ENCODE results near the gene FBLN7.

The FBLN7 gene

DNA sequence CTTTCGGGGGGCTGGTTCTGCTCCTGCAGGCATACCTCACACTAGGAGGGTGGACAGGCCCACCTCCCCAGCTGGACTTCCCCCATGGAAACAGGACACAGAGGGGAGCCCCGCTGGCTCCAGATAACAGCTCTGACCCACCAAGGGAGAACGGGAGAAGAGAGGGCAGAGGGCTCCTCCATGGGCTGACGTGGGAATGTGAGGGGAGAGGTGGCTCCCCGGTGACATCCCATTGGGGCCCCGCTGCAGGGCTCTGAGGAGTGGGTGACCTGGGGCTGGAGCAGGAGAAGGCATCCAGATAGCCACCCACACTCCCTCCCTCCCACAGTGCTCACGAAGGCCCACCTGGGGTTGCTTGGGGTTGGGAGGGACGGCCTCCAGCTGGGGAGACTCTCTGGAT, 45.9 kb downstream of the FBLN7 start:
- Histone ChIP-seq H3K4me1 (ENCODE audit: control insufficient read depth, insufficient read depth, low read length) (peaks cover 2% of the 10 kb centered on the region; the same call in 1 of the 2 replicates), H3K4me3 (ENCODE audit: low read length) (no peak overlapping the region), H3K36me3 (ENCODE audit: control insufficient read depth, insufficient read depth, low read length) (no peaks in the 10 kb centered on the region), H3K9me3 (ENCODE audit: control insufficient read depth, insufficient read depth, low read length) (no peaks in the 10 kb centered on the region), H3K27me3 (ENCODE audit: control insufficient read depth, insufficient read depth, low read length) (peaks cover 4% of the 10 kb centered on the region; the same call in 1 of the 2 replicates), H3K27ac (ENCODE audit: low read length) (no peak overlapping the region)
- WGBS (ENCODE audit: insufficient coverage, insufficient read length), result no CpG with 5 or more reads among the region's 8 CpGs
- no peak for DNase-seq (ENCODE audit: low read depth, low spot score)

DNA sequence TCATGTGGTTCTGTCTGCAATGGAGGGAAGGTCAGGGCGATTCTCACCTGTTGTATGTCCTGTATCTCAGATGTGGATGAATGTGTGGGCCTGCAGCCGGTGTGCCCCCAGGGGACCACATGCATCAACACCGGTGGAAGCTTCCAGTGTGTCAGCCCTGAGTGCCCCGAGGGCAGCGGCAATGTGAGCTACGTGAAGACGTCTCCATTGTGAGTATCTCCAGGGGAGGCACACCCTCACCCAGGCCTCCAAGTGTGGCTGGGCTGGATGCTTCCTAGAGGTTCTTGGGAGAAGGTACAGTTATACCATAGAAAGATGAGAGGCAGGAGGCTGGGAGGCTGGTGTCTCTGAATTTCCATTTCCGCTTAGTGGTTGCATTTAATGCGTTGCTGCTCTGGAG, 46.9 kb downstream of the FBLN7 start:
- peaks cover 2% of the 10 kb centered on the region; the same call in 1 of the 2 replicates for H3K4me1 ChIP-seq (ENCODE audit: control insufficient read depth, insufficient read depth, low read length)
- no peaks in the 10 kb centered on the region for H3K36me3 ChIP-seq (ENCODE audit: control insufficient read depth, insufficient read depth, low read length)
- DNase-seq (ENCODE audit: low read depth, low spot score), result no peak
- no peak overlapping the region for H3K27ac ChIP-seq (ENCODE audit: low read length)
- no CpG with 5 or more reads among the region's 9 CpGs for WGBS (ENCODE audit: insufficient coverage, insufficient read length)
- H3K4me3 ChIP-seq (ENCODE audit: low read length), result no peak overlapping the region
- peaks cover 4% of the 10 kb centered on the region; the same call in 1 of the 2 replicates for H3K27me3 ChIP-seq (ENCODE audit: control insufficient read depth, insufficient read depth, low read length)
- no peaks in the 10 kb centered on the region for H3K9me3 ChIP-seq (ENCODE audit: control insufficient read depth, insufficient read depth, low read length)

DNA sequence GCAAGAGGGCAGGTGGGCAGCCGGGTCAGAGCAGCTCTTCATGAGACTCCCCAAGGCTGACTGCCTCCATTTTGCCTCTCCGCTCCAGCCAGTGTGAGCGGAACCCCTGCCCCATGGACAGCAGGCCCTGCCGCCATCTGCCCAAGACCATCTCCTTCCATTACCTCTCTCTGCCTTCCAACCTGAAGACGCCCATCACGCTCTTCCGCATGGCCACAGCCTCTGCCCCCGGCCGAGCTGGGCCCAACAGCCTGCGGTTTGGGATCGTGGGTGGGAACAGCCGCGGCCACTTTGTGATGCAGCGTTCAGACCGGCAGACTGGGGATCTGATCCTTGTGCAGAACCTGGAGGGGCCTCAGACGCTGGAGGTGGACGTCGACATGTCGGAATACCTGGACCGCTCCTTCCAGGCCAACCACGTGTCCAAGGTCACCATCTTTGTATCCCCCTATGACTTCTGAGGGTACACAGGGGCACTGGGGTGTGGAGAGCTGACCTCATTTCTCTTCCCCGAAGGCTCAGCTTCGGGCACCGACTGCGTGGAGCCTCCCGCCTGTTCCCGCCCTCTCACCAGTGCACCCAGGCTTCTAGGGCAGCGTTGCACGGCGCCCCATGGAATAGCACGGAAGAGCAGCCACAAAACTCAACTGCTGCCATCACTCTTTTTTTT, 49.0 kb downstream of the FBLN7 start:
- no CpG with 5 or more reads among the region's 31 CpGs for WGBS (ENCODE audit: insufficient coverage, insufficient read length)
- no peak for DNase-seq (ENCODE audit: low read depth, low spot score)
- H3K36me3 ChIP-seq (ENCODE audit: control insufficient read depth, insufficient read depth, low read length), result no peaks in the 10 kb centered on the region
- no peak overlapping the region for H3K4me3 ChIP-seq (ENCODE audit: low read length)
- peaks cover 2% of the 10 kb centered on the region; the same call in 1 of the 2 replicates for H3K4me1 ChIP-seq (ENCODE audit: control insufficient read depth, insufficient read depth, low read length)
- no peaks in the 10 kb centered on the region for H3K27me3 ChIP-seq (ENCODE audit: control insufficient read depth, insufficient read depth, low read length)
- no peak overlapping the region for H3K27ac ChIP-seq (ENCODE audit: low read length)
- H3K9me3 ChIP-seq (ENCODE audit: control insufficient read depth, insufficient read depth, low read length), result no peaks in the 10 kb centered on the region

DNA sequence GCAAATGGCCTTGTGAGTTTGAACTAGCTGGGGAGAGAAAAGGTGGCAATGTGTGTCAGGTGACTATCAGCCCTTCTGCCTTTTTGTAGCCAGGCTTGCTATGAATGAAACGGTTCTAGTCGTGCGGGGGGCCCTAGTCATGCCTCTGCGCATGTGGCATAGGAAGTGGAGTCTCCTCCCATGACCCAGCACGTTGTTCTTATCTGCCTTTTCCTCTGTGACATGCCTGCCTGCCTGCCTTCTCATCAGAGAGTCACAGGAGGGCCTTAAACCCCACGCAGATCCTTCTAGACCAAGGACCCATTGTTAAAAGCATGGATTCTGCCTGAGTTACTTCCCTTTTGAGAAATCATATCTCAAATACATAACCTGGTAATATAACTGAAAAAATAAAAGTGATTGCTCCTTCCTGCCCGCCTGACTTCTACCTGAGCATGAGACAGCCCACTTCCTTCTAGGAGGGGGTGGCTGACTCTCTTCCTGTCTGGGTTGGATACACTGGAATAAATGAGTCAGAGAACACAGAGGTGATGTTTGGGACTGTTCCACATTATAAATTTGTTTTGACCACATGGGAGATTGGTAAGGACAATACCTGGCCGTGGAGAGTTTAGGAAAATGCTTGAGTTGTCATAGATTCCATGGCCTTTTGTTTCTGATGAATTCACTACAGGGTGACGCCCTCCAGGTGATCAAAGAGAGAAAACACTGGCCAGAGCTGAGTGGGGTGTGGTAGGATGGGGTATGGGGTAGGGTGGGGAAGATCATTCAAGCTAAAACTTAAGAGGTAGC, 49.8 kb downstream of the FBLN7 start:
- Histone ChIP-seq H3K4me1 (ENCODE audit: control insufficient read depth, insufficient read depth, low read length) (no peaks in the 10 kb centered on the region), H3K27ac (ENCODE audit: low read length) (no peak overlapping the region)
- DNase-seq (ENCODE audit: low read depth, low spot score), result no peak

DNA sequence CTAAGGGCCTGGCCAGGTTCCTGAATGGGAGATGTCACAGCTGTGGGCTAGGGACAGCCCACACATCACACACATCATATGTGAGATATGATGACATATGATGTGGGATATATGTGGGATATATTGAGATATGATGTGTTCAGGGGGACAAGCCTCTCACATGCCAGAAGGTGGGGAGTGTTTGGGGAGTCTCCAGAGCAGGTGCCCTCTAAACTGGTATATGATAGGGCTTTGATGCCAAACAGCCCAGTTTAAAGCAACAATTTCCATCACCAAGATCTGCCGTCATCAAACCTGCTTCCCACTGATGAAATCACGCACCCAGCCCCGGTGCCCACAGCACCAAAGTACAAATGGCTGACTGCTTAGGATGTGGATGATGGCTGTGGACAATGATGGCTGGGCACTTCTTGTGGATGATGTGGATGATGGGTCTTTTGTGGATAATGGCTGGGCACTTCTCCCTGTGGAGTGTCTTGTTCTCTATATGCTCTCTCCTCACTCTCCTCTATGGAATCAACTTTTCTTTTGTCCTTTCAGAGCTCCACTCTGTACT, 50.9 kb downstream of the FBLN7 start:
- no peak for DNase-seq (ENCODE audit: low read depth, low spot score)
- Histone ChIP-seq H3K9me3 (ENCODE audit: control insufficient read depth, insufficient read depth, low read length) (no peaks in the 10 kb centered on the region), H3K4me1 (ENCODE audit: control insufficient read depth, insufficient read depth, low read length) (no peaks in the 10 kb centered on the region), H3K4me3 (ENCODE audit: low read length) (no peak overlapping the region), H3K27ac (ENCODE audit: low read length) (no peak overlapping the region), H3K27me3 (ENCODE audit: control insufficient read depth, insufficient read depth, low read length) (no peaks in the 10 kb centered on the region), H3K36me3 (ENCODE audit: control insufficient read depth, insufficient read depth, low read length) (no peaks in the 10 kb centered on the region)
- WGBS (ENCODE audit: insufficient coverage, insufficient read length), result no CpG with 5 or more reads among the region's 3 CpGs

More for the DNA sequence above, 49.8 kb downstream of the FBLN7 start:
- Histone ChIP-seq H3K36me3 (ENCODE audit: control insufficient read depth, insufficient read depth, low read length) (no peaks in the 10 kb centered on the region), H3K27me3 (ENCODE audit: control insufficient read depth, insufficient read depth, low read length) (no peaks in the 10 kb centered on the region), H3K4me3 (ENCODE audit: low read length) (no peak overlapping the region), H3K9me3 (ENCODE audit: control insufficient read depth, insufficient read depth, low read length) (no peaks in the 10 kb centered on the region)
- WGBS (ENCODE audit: insufficient coverage, insufficient read length), result no CpG with 5 or more reads among the region's 9 CpGs

DNA sequence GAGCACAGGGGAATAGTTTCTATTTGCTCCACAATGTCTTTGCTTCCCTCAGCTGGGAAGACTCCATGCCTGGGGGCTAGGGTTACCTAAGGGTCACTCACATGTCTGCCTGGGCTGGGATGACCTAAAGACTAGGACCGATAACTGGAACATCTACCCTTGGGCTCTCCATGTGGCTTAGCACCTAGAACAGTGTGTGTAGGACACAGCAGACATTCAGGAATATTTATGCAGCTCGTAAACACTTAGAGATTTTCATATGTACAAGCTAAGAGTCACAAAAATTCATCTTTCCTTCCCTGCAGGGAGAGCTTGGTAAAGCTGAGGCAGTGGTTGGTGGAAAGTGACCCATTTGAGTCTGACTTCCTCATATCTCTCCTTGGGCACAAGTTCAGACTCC, 55.8 kb downstream of the FBLN7 start:
- WGBS (ENCODE audit: insufficient coverage, insufficient read length), result no CpG with 5 or more reads among the region's 2 CpGs
- H3K4me1 ChIP-seq (ENCODE audit: control insufficient read depth, insufficient read depth, low read length), result no peaks in the 10 kb centered on the region

DNA sequence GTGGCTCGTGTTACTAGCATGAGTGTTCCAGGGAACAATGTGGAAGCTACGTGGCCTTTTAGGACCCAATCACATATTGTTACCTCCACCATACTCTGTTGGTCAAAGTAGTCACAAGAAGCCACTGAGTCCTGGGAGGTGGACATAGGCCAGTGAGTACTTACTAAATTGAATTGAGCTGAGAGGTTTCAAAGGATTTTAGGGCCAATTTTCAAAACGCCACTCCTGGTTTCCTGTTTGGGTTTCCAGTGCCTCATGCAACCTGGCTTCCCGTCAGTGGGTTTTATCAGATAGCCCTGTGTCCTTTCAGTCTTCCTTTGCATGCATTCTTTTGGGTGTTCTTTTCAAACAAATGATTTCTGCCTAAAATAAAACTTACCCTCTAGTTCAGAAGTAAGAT, 56.3 kb downstream of the FBLN7 start:
- WGBS (ENCODE audit: insufficient coverage, insufficient read length), result no CpG with 5 or more reads among the region's 4 CpGs
- Histone ChIP-seq H3K36me3 (ENCODE audit: control insufficient read depth, insufficient read depth, low read length) (no peaks in the 10 kb centered on the region), H3K4me3 (ENCODE audit: low read length) (no peak overlapping the region), H3K27me3 (ENCODE audit: control insufficient read depth, insufficient read depth, low read length) (no peaks in the 10 kb centered on the region), H3K9me3 (ENCODE audit: control insufficient read depth, insufficient read depth, low read length) (no peaks in the 10 kb centered on the region), H3K27ac (ENCODE audit: low read length) (no peak overlapping the region), H3K4me1 (ENCODE audit: control insufficient read depth, insufficient read depth, low read length) (no peaks in the 10 kb centered on the region)
- DNase-seq (ENCODE audit: low read depth, low spot score), result no peak

More for the DNA sequence above, 55.8 kb downstream of the FBLN7 start:
- H3K4me3 ChIP-seq (ENCODE audit: low read length), result no peak overlapping the region
- DNase-seq (ENCODE audit: low read depth, low spot score), result no peak
- no peak overlapping the region for H3K27ac ChIP-seq (ENCODE audit: low read length)
- H3K27me3 ChIP-seq (ENCODE audit: control insufficient read depth, insufficient read depth, low read length), result no peaks in the 10 kb centered on the region
- H3K36me3 ChIP-seq (ENCODE audit: control insufficient read depth, insufficient read depth, low read length), result no peaks in the 10 kb centered on the region
- H3K9me3 ChIP-seq (ENCODE audit: control insufficient read depth, insufficient read depth, low read length), result no peaks in the 10 kb centered on the region

DNA sequence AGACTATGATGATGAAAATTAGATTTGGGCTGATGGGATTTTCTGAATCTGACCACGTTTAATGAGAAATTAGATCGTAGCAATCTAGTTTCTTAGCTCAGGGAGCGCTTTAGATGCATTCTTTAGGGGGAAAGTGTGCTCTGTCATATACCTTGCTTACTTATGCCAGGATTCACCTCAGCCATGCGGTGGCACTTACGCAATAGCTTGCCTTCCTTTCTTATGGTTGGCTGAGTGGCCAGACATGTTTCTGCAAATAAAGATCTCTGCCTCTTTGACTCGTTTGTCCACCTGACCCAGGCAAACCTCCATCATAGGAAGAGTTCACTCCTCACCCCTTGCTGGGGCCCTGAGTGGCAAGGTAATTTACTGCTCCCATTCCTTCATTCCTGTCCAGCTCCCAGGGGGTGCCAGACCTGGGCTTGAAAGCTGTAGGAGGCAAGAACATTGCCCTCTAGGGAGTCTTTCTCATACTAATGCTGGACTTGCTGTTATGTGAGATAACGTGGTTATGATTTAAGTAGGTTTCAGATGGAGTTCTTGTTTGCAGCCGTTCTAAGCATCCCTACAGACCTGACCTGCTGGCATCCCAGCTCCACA, 57.1 kb downstream of the FBLN7 start:
- Histone ChIP-seq H3K4me1 (ENCODE audit: control insufficient read depth, insufficient read depth, low read length) (no peaks in the 10 kb centered on the region), H3K4me3 (ENCODE audit: low read length) (no peak overlapping the region), H3K27ac (ENCODE audit: low read length) (no peak overlapping the region), H3K36me3 (ENCODE audit: control insufficient read depth, insufficient read depth, low read length) (no peaks in the 10 kb centered on the region), H3K9me3 (ENCODE audit: control insufficient read depth, insufficient read depth, low read length) (no peaks in the 10 kb centered on the region), H3K27me3 (ENCODE audit: control insufficient read depth, insufficient read depth, low read length) (no peaks in the 10 kb centered on the region)
- no CpG with 5 or more reads among the region's 8 CpGs for WGBS (ENCODE audit: insufficient coverage, insufficient read length)
- DNase-seq (ENCODE audit: low read depth, low spot score), result no peak

DNA sequence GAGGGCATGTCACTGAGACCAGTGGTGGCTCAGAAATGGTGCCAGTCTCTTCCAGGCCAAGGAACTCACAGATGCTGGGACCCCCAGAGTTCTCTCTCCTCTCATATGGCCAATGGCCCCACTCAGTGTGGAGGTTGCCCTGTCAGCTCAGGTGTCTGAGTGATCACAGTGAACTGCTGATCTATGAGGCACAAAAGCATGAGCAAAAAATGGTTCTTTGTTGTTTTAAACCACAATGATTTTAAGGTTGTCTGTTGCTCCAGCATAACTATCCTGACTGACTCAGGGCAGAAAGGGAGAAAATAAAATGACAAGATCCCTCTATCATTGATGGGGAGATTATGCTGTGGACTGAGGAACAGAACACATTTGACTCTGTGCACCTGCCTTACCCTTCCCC, 57.8 kb downstream of the FBLN7 start:
- no peaks in the 10 kb centered on the region for H3K27me3 ChIP-seq (ENCODE audit: control insufficient read depth, insufficient read depth, low read length)
- H3K27ac ChIP-seq (ENCODE audit: low read length), result no peak overlapping the region
- H3K4me3 ChIP-seq (ENCODE audit: low read length), result no peak overlapping the region
- no peaks in the 10 kb centered on the region for H3K9me3 ChIP-seq (ENCODE audit: control insufficient read depth, insufficient read depth, low read length)
- no peak for DNase-seq (ENCODE audit: low read depth, low spot score)
- H3K4me1 ChIP-seq (ENCODE audit: control insufficient read depth, insufficient read depth, low read length), result no peaks in the 10 kb centered on the region
- no peaks in the 10 kb centered on the region for H3K36me3 ChIP-seq (ENCODE audit: control insufficient read depth, insufficient read depth, low read length)

DNA sequence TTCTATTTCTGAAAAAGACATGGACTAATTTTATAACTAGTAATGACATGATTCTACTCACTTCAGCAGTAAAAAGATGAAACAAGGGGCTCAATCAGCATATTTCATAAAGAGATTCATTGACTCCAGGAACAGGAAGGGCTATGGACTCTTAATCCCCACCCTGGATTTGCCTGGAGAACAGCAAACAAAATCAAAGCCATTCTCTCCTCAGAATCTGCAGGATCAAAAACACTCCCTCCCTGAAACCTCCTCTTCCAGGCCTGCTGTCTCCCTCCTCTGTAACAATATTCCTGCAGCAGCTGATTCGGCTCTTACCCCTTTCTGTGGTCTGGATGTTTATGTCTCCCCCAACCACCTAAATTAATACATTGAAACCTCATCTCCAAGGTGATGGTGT, 59.7 kb downstream of the FBLN7 start:
- no peaks in the 10 kb centered on the region for H3K4me1 ChIP-seq (ENCODE audit: control insufficient read depth, insufficient read depth, low read length)
- DNase-seq (ENCODE audit: low read depth, low spot score), result no peak
- H3K4me3 ChIP-seq (ENCODE audit: low read length), result no peak overlapping the region
- H3K36me3 ChIP-seq (ENCODE audit: control insufficient read depth, insufficient read depth, low read length), result no peaks in the 10 kb centered on the region
- WGBS (ENCODE audit: insufficient coverage, insufficient read length), result no CpG with 5 or more reads among the region's 1 CpG
- H3K27ac ChIP-seq (ENCODE audit: low read length), result no peak overlapping the region
- H3K27me3 ChIP-seq (ENCODE audit: control insufficient read depth, insufficient read depth, low read length), result no peaks in the 10 kb centered on the region
- H3K9me3 ChIP-seq (ENCODE audit: control insufficient read depth, insufficient read depth, low read length), result no peaks in the 10 kb centered on the region
